ENCODE results near the gene PSORS1C2.

PSORS1C2 gene

GRCh38 chr6:31140643-31141042, 1.8 kb upstream of the PSORS1C2 start:
- no peak for DNase-seq (ENCODE audit: low read depth)

- no peak for DNase-seq (ENCODE audit: low read depth)
Observed at GRCh38 chr6:31139599-31139998, 733 bp upstream of the PSORS1C2 start.

GRCh38 chr6:31135710-31136109, 3.2 kb downstream of the PSORS1C2 start:
- DNase-seq (ENCODE audit: low read depth), result no peak

- DNase-seq (ENCODE audit: low read depth), result no peak
Observed at GRCh38 chr6:31132806-31133205, 6.1 kb downstream of the PSORS1C2 start.

- DNase-seq (ENCODE audit: low read depth), result no peak
Observed at GRCh38 chr6:31131595-31131994, 7.3 kb downstream of the PSORS1C2 start.

GRCh38 chr6:31130751-31131150, 8.1 kb downstream of the PSORS1C2 start:
- DNase-seq (ENCODE audit: low read depth), result no peak

GRCh38 chr6:31129130-31129529, 9.7 kb downstream of the PSORS1C2 start:
- no peak for DNase-seq (ENCODE audit: low read depth)

GRCh38 chr6:31128093-31128676, 10.7 kb downstream of the PSORS1C2 start:
- peak; percentile 30 for DNase-seq (ENCODE audit: low read depth)

- DNase-seq (ENCODE audit: low read depth), result no peak
Observed at GRCh38 chr6:31126396-31127175, 12.3 kb downstream of the PSORS1C2 start.

GRCh38 chr6:31125586-31126363, 13.1 kb downstream of the PSORS1C2 start:
- DNase-seq (ENCODE audit: low read depth), result no peak

GRCh38 chr6:31125162-31125561, 13.7 kb downstream of the PSORS1C2 start:
- DNase-seq (ENCODE audit: low read depth), result no peak

- DNase-seq (ENCODE audit: low read depth), result no peak
Observed at GRCh38 chr6:31122791-31123706, 15.8 kb downstream of the PSORS1C2 start.

GRCh38 chr6:31121131-31121790, 17.6 kb downstream of the PSORS1C2 start:
- no peak for DNase-seq (ENCODE audit: low read depth)

- DNase-seq (ENCODE audit: low read depth), result no peak
Observed at GRCh38 chr6:31120151-31120915, 18.5 kb downstream of the PSORS1C2 start, which contains the start of gene CDSN. Gene CDSN, minus strand, starts transcription at chr6:31120446. Its CDS starts 27 bp downstream, at chr6:31120419.

- no peak for DNase-seq (ENCODE audit: low read depth)
Observed at GRCh38 chr6:31118178-31118577, 20.7 kb downstream of the PSORS1C2 start.

GRCh38 chr6:31116661-31117385, 22.0 kb downstream of the PSORS1C2 start:
- no peak for DNase-seq (ENCODE audit: low read depth)

- no peak for DNase-seq (ENCODE audit: low read depth)
Observed at GRCh38 chr6:31115941-31116560, 22.8 kb downstream of the PSORS1C2 start.

GRCh38 chr6:31114970-31115849, 23.7 kb downstream of the PSORS1C2 start:
- no peak for DNase-seq (ENCODE audit: low read depth)

Measured in T-helper 22 cell (primary cell).